Amygdala (tissue), 56 donors: ENCODE results near the gene MPZL3.
"Not testable (repeated sequence)": the region's sequence is repeated elsewhere in the genome, so short reads cannot be mapped to it uniquely, and the experiment has no call there.

Experiments used
- DNase-seq, 56 donors: peaks; one replicate each; lab custom pipeline; 2025; lab: John Stamatoyannopoulos, UW

Gene MPZL3

DNA sequence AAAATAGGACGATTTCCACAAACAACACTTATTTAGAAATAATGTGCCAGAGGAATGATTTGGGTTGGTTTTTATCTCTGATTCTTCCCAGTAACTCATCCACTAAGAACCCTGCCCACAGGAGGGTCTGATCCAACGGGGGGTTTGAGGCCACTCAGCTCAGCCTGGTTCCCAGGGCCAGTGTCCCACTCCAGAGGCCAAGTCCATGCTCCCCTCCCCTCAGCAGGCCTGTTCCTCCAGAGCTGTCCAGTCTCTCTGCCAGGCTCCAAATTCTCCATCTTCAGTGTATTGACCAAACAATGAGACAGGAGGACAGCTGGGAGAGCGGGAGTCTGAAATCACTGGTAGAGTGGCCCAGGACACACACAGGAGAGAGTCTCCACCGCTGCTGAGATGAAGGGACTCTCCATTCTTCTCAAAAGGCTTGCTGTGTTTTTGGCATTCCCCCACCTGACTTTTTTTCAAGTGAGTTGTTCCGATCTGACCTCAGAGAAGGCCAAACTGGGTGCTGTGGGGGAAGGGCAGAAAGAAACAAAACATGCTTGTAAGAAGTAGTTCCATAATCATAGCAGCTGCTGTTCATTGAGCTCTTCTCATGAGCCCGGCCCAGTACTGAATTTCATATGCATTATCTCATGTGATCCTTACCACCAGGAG, 58.1 kb downstream of the MPZL3 start:
- no peak for DNase-seq

DNA sequence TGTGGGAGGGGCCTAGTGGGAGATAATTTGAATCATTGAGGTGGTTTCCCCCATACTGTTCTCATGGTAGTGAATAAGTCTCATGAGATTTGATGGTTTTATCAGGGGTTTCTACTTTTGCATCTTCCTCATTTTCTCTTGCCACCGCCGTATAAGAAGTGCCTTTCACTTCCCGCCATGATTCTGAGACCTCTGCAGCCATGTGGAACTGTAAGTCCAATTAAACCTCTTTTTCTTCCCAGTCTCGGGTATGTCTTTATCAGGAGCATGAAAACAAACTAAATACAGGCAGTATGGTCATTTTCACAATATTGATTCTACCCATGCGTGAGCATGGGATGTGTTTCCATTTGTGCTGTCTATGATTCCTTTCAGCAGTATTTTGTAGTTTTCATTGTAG, 59.3 kb downstream of the MPZL3 start:
- not testable (repeated sequence) for DNase-seq

GRCh38 chr11:118190942-118191506, 61.1 kb downstream of the MPZL3 start:
- not testable (repeated sequence) for DNase-seq

- DNase-seq: no peak
These were observed 65.6 kb downstream of the MPZL3 start for GRCh38 chr11:118186346-118187107.

- no peak for DNase-seq
These were observed 67.2 kb downstream of the MPZL3 start for GRCh38 chr11:118184784-118185579.

DNA sequence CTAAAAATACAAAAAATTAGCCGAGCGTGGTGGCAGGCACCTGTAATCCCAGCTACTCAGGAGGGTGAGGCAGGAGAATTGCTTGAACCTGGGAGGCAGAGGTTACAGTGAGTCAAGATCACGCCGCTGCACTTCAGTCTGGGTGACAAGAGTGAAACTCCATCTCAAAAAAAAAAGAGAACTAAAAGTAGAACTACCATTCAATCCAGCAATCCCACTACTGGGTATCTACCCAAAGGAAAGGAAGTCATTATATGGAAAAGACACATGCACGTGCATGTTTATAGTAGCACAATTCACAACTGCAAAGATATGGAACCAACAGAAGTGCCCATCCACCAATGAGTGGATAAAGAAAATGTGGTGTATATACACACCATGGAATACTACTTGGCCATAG, 68.5 kb downstream of the MPZL3 start:
- DNase-seq: not testable (repeated sequence)

DNA sequence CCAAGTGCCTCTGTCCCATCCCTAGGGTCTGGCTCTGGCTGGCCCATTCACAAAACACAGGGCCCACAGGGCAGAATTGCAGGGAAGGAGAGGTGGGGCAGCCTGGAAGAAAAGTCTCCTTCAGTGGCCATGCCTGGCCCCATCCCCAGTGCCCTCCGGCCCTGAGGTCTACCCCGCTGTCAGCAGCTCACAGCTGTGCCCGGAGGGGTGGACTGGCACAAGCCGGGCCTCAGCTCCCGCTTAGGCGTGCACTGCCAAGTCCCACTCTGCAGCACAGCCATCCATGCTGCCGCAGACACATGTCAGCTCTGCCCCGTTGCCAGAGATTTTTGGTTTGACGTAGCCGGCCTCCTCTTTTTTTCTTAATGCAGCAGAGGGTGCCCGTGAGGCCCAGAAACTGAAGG, 71.9 kb downstream of the MPZL3 start:
- DNase-seq: peak in 54 of 56 donors; percentile 20 to 96 (median 86)

DNA sequence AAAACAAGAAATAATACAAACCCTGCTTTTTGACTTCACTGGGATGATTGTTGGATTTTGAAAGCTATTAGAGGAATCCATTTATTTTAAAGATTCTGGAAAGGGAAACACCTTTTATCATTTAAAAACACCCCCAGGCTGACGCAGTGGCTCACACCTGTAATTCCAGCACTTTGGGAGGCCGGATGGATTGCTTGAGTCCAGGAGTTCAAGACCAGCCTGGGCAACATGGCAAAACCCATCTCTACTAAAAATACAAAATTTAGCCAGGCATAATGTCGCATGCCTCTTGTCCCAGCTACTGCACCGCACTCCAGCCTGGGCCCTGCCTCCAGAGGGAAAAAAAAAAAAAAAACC, 75.4 kb downstream of the MPZL3 start:
- DNase-seq: no peak
